ENCODE results near the gene ATF5. TPM values are rescaled to one million over a fixed set of nuclear protein-coding genes. Genes with fewer than 3 reads are reported as not detected.

The ATF5 gene
- total and polyA plus RNA-seq, 2 of the 8 experiments (the other 6 are each of a cell fraction or from before 2014, with no cell fraction given), result 6.2 to 13.1 TPM

- TF ChIP-seq CHD7 (IDR thresholded peaks at IDR 0.05; ENCODE audit: insufficient replicate concordance, low read length) (no peak), CEBPB (IDR thresholded peaks at IDR 0.05; ENCODE audit: low read depth, low read length) (no peak), POU5F1 (IDR thresholded peaks at IDR 0.05; ENCODE audit: low read depth, low read length) (no peak)
Observed at GRCh38 chr19:49977076-49977475, 48.1 kb downstream of the ATF5 start (continued).

All from H1 (cell line).